ENCODE data around the gene C11orf71.
A peak's percentile ranks its signal among the peaks of the same experiment; 100 is the strongest.

C11orf71 gene

GRCh38 chr11:114399490-114400215, 658 bp downstream of the C11orf71 start:
- Histone ChIP-seq H3K36me3 (ENCODE audit: insufficient read depth, low read length) (peaks cover 6% of the 10 kb centered on the region), H2AFZ (ENCODE audit: low read length, unreplicated experiment) (peak overlapping the region; percentile 51), H3K4me3 (ENCODE audit: low read depth, low read length) (peak overlapping the region; percentile 88), H3K4me1 (ENCODE audit: control insufficient read depth, insufficient read depth, low read length, unreplicated experiment) (peaks cover 22% of the 10 kb centered on the region), H3K27me3 (ENCODE audit: insufficient read depth, low read length) (no peaks in the 10 kb centered on the region), H3K27ac (ENCODE audit: low read depth, low read length) (peak overlapping the region; percentile 95), H3K79me2 (ENCODE audit: control insufficient read depth, insufficient read depth, low read length, unreplicated experiment) (peaks cover 60% of the 10 kb centered on the region)

- Histone ChIP-seq H3K36me3 (ENCODE audit: insufficient read depth, low read length) (peaks cover 6% of the 10 kb centered on the region), H2AFZ (ENCODE audit: low read length, unreplicated experiment) (no peak overlapping the region), H3K4me1 (ENCODE audit: control insufficient read depth, insufficient read depth, low read length, unreplicated experiment) (peaks cover 22% of the 10 kb centered on the region), H3K79me2 (ENCODE audit: control insufficient read depth, insufficient read depth, low read length, unreplicated experiment) (peaks cover 48% of the 10 kb centered on the region), H3K27ac (ENCODE audit: low read depth, low read length) (no peak overlapping the region), H3K27me3 (ENCODE audit: insufficient read depth, low read length) (no peaks in the 10 kb centered on the region), H3K4me3 (ENCODE audit: low read depth, low read length) (peak overlapping the region; percentile 88)
Measured at GRCh38 chr11:114398303-114398920, 1.9 kb downstream of the C11orf71 start.

GRCh38 chr11:114397349-114397982, 2.8 kb downstream of the C11orf71 start:
- Histone ChIP-seq H3K79me2 (ENCODE audit: control insufficient read depth, insufficient read depth, low read length, unreplicated experiment) (peaks cover 39% of the 10 kb centered on the region), H3K27me3 (ENCODE audit: insufficient read depth, low read length) (no peaks in the 10 kb centered on the region), H2AFZ (ENCODE audit: low read length, unreplicated experiment) (no peak overlapping the region), H3K27ac (ENCODE audit: low read depth, low read length) (no peak overlapping the region), H3K4me3 (ENCODE audit: low read depth, low read length) (no peak overlapping the region), H3K4me1 (ENCODE audit: control insufficient read depth, insufficient read depth, low read length, unreplicated experiment) (peaks cover 22% of the 10 kb centered on the region), H3K36me3 (ENCODE audit: insufficient read depth, low read length) (no peaks in the 10 kb centered on the region)

- Histone ChIP-seq H3K4me3 (ENCODE audit: low read depth, low read length) (no peak overlapping the region), H3K27ac (ENCODE audit: low read depth, low read length) (no peak overlapping the region), H3K36me3 (ENCODE audit: insufficient read depth, low read length) (no peaks in the 10 kb centered on the region), H3K79me2 (ENCODE audit: control insufficient read depth, insufficient read depth, low read length, unreplicated experiment) (peaks cover 34% of the 10 kb centered on the region), H2AFZ (ENCODE audit: low read length, unreplicated experiment) (no peak overlapping the region), H3K27me3 (ENCODE audit: insufficient read depth, low read length) (no peaks in the 10 kb centered on the region), H3K4me1 (ENCODE audit: control insufficient read depth, insufficient read depth, low read length, unreplicated experiment) (peaks cover 22% of the 10 kb centered on the region)
Measured at GRCh38 chr11:114396916-114397315, 3.4 kb downstream of the C11orf71 start.

GRCh38 chr11:114395736-114396135, 4.6 kb downstream of the C11orf71 start:
- no peak overlapping the region for H3K27ac ChIP-seq (ENCODE audit: low read depth, low read length)
- no peaks in the 10 kb centered on the region for H3K36me3 ChIP-seq (ENCODE audit: insufficient read depth, low read length)
- peaks cover 22% of the 10 kb centered on the region for H3K79me2 ChIP-seq (ENCODE audit: control insufficient read depth, insufficient read depth, low read length, unreplicated experiment)
- no peak overlapping the region for H2AFZ ChIP-seq (ENCODE audit: low read length, unreplicated experiment)
- H3K4me1 ChIP-seq (ENCODE audit: control insufficient read depth, insufficient read depth, low read length, unreplicated experiment): peaks cover 22% of the 10 kb centered on the region
- no peak overlapping the region for H3K4me3 ChIP-seq (ENCODE audit: low read depth, low read length)
- no peaks in the 10 kb centered on the region for H3K27me3 ChIP-seq (ENCODE audit: insufficient read depth, low read length)

GRCh38 chr11:114392735-114393667, 7.3 kb downstream of the C11orf71 start:
- Histone ChIP-seq H3K4me1 (ENCODE audit: control insufficient read depth, insufficient read depth, low read length, unreplicated experiment) (peaks cover 11% of the 10 kb centered on the region), H3K36me3 (ENCODE audit: insufficient read depth, low read length) (no peaks in the 10 kb centered on the region), H3K27ac (ENCODE audit: low read depth, low read length) (no peak overlapping the region), H3K27me3 (ENCODE audit: insufficient read depth, low read length) (no peaks in the 10 kb centered on the region), H3K4me3 (ENCODE audit: low read depth, low read length) (no peak overlapping the region), H3K79me2 (ENCODE audit: control insufficient read depth, insufficient read depth, low read length, unreplicated experiment) (no peaks in the 10 kb centered on the region), H2AFZ (ENCODE audit: low read length, unreplicated experiment) (no peak overlapping the region)

GRCh38 chr11:114386545-114386944, 13.8 kb downstream of the C11orf71 start:
- H2AFZ ChIP-seq (ENCODE audit: low read length, unreplicated experiment): no peak overlapping the region
- no peak overlapping the region for H3K27ac ChIP-seq (ENCODE audit: low read depth, low read length)
- no peaks in the 10 kb centered on the region for H3K79me2 ChIP-seq (ENCODE audit: control insufficient read depth, insufficient read depth, low read length, unreplicated experiment)
- no peaks in the 10 kb centered on the region for H3K36me3 ChIP-seq (ENCODE audit: insufficient read depth, low read length)
- no peaks in the 10 kb centered on the region for H3K4me1 ChIP-seq (ENCODE audit: control insufficient read depth, insufficient read depth, low read length, unreplicated experiment)
- no peaks in the 10 kb centered on the region for H3K27me3 ChIP-seq (ENCODE audit: insufficient read depth, low read length)
- no peak overlapping the region for H3K4me3 ChIP-seq (ENCODE audit: low read depth, low read length)

GRCh38 chr11:114386131-114386530, 14.2 kb downstream of the C11orf71 start:
- H3K36me3 ChIP-seq (ENCODE audit: insufficient read depth, low read length): no peaks in the 10 kb centered on the region
- H3K27ac ChIP-seq (ENCODE audit: low read depth, low read length): no peak overlapping the region
- H3K27me3 ChIP-seq (ENCODE audit: insufficient read depth, low read length): no peaks in the 10 kb centered on the region
- no peaks in the 10 kb centered on the region for H3K79me2 ChIP-seq (ENCODE audit: control insufficient read depth, insufficient read depth, low read length, unreplicated experiment)
- H3K4me3 ChIP-seq (ENCODE audit: low read depth, low read length): no peak overlapping the region
- H2AFZ ChIP-seq (ENCODE audit: low read length, unreplicated experiment): no peak overlapping the region
- H3K4me1 ChIP-seq (ENCODE audit: control insufficient read depth, insufficient read depth, low read length, unreplicated experiment): no peaks in the 10 kb centered on the region

GRCh38 chr11:114384487-114384886, 15.8 kb downstream of the C11orf71 start:
- Histone ChIP-seq H3K4me3 (ENCODE audit: low read depth, low read length) (no peak overlapping the region), H3K4me1 (ENCODE audit: control insufficient read depth, insufficient read depth, low read length, unreplicated experiment) (no peaks in the 10 kb centered on the region), H3K79me2 (ENCODE audit: control insufficient read depth, insufficient read depth, low read length, unreplicated experiment) (no peaks in the 10 kb centered on the region), H3K27me3 (ENCODE audit: insufficient read depth, low read length) (peaks cover 3% of the 10 kb centered on the region; the same call in 1 of the 2 replicates), H3K36me3 (ENCODE audit: insufficient read depth, low read length) (no peaks in the 10 kb centered on the region), H2AFZ (ENCODE audit: low read length, unreplicated experiment) (no peak overlapping the region), H3K27ac (ENCODE audit: low read depth, low read length) (no peak overlapping the region)

- Histone ChIP-seq H3K4me3 (ENCODE audit: low read depth, low read length) (no peak overlapping the region), H3K27ac (ENCODE audit: low read depth, low read length) (no peak overlapping the region), H3K36me3 (ENCODE audit: insufficient read depth, low read length) (no peaks in the 10 kb centered on the region), H3K79me2 (ENCODE audit: control insufficient read depth, insufficient read depth, low read length, unreplicated experiment) (no peaks in the 10 kb centered on the region), H3K27me3 (ENCODE audit: insufficient read depth, low read length) (peaks cover 6% of the 10 kb centered on the region; the same call in 1 of the 2 replicates), H2AFZ (ENCODE audit: low read length, unreplicated experiment) (no peak overlapping the region), H3K4me1 (ENCODE audit: control insufficient read depth, insufficient read depth, low read length, unreplicated experiment) (no peaks in the 10 kb centered on the region)
Measured at GRCh38 chr11:114382509-114382908, 17.8 kb downstream of the C11orf71 start.

Data from ACC112 (cell line).